Measurements from ENCODE around the gene ZMYND11.

ZMYND11 gene

GRCh38 chr10:266974-267425, 131.7 kb downstream of the ZMYND11 start (continued):
- no peak for TF ChIP-seq PRDM2 (tag by site-specific recombination; IDR thresholded peaks at IDR 0.05; ENCODE audit: borderline replicate concordance)
- peak; percentile 23; the same call in 1 of the 2 replicates for TF ChIP-seq ZBTB17 (tag by site-specific recombination; IDR thresholded peaks at IDR 0.05)
- no peak for TF ChIP-seq ZNF585B (tag by site-specific recombination; IDR thresholded peaks at IDR 0.05)
- TF ChIP-seq ZNF391 (tag by site-specific recombination; IDR thresholded peaks at IDR 0.05; ENCODE audit: borderline replicate concordance, low read depth): no peak
- no peak for TF ChIP-seq ZNF670 (tag by site-specific recombination; IDR thresholded peaks at IDR 0.05; ENCODE audit: low read depth)
- TF ChIP-seq ZNF19 (tag by site-specific recombination; IDR thresholded peaks at IDR 0.05; ENCODE audit: low read depth): no peak
- peak; percentile 70 for TF ChIP-seq GFI1B (tag by site-specific recombination; IDR thresholded peaks at IDR 0.05)
- no peak for TF ChIP-seq ZNF394 (tag by site-specific recombination; IDR thresholded peaks at IDR 0.05; ENCODE audit: borderline replicate concordance)
- TF ChIP-seq ZNF146 (tag by site-specific recombination; IDR thresholded peaks at IDR 0.05): no peak
- no peak for TF ChIP-seq ZNF10 (tag by site-specific recombination; IDR thresholded peaks at IDR 0.05)
- no peak for TF ChIP-seq ZNF580 (tag by site-specific recombination; IDR thresholded peaks at IDR 0.05)
- TF ChIP-seq PRDM1 (tag by site-specific recombination; IDR thresholded peaks at IDR 0.05): peak; percentile 69
- TF ChIP-seq ZNF354C (tag by site-specific recombination; IDR thresholded peaks at IDR 0.05; ENCODE audit: borderline replicate concordance, low read depth): no peak
- no peak for TF ChIP-seq ZNF639 (tag by site-specific recombination; IDR thresholded peaks at IDR 0.05)
- 0 out of 2 replicates have a peak, but pooled peaks have one; percentile 18 for TF ChIP-seq OSR2 (tag by site-specific recombination; IDR thresholded peaks at IDR 0.05)
- 0 out of 2 replicates have a peak, but pooled peaks have one; percentile 24 for TF ChIP-seq ZNF707 (tag by site-specific recombination; IDR thresholded peaks at IDR 0.05)
- TF ChIP-seq ZNF366 (tag by site-specific recombination; conservative IDR thresholded peaks at IDR 0.05): no peak; the same call in 1 of the 2 replicates
- no peak for TF ChIP-seq KLF16 (tag by site-specific recombination; IDR thresholded peaks at IDR 0.05)
- TF ChIP-seq ZNF140 (tag by site-specific recombination; IDR thresholded peaks at IDR 0.05): no peak
- no peak for TF ChIP-seq ZNF239 (tag by site-specific recombination; IDR thresholded peaks at IDR 0.05)
- no peak for TF ChIP-seq ZNF488 (tag by site-specific recombination; IDR thresholded peaks at IDR 0.05)
- TF ChIP-seq ZNF121 (tag by site-specific recombination; IDR thresholded peaks at IDR 0.05): no peak
- 0 out of 2 replicates have a peak, but pooled peaks have one; percentile 25 for TF ChIP-seq ATF2 (tag by site-specific recombination; IDR thresholded peaks at IDR 0.05; ENCODE audit: low read depth)
- TF ChIP-seq ZNF37A (tag by site-specific recombination; IDR thresholded peaks at IDR 0.05): no peak
- no peak for TF ChIP-seq ZNF398 (tag by site-specific recombination; IDR thresholded peaks at IDR 0.05)
